Cardiac septum (tissue), 1 donor: Measurements from ENCODE around the gene ILF2. TPM values are rescaled to one million over a fixed set of nuclear protein-coding genes. Genes with fewer than 3 reads are reported as not detected.
A peak's percentile ranks its signal among the peaks of the same experiment; 100 is the strongest.

Experiments
- DNase-seq: peaks from one replicate; pipeline ENCODE4 v3.0.0-alpha.2; 2020; ENCODE audit warnings: low spot score
- intact Hi-C: fragments of 100-400 bp; cut with DNase I; formaldehyde crosslinking; loops from one replicate; pipeline ENCODE4 v1.14.0; 2022
- microRNA-seq: library from miRNA; unstranded; fragments of <30 nt; microRNA quantifications from one replicate; pipeline ENCODE4 v1.2.0, GENCODE V29; 2020
- total RNA-seq: library from RNA; stranded (reverse); fragmentation: NEBNext Ultra II Directional; extraction: Animal tissue kit (Norgen Biotek cat#: 25700); gene quantifications from one replicate; pipeline ENCODE4 v1.2.1, GENCODE V29; 2021
- donor health status: DM: no; HTN: no; CAD: no.

The ILF2 gene
- total RNA-seq, 1 donor from 2014 or later = 76.5 TPM

- no peak for DNase-seq
- intact Hi-C loops = loop anchor here (2.0 to 5.0 kb wide), 3 partner anchors 48 to 104 kb away; no protein-coding TSS in a partner anchor
Measured at GRCh38 chr1:153616144-153616916, 54.5 kb downstream of the ILF2 start, which contains the start of gene S100A14. Gene S100A14, minus strand, starts transcription at chr1:153616325. Its CDS starts 467 bp downstream, at chr1:153615858.

- DNase-seq = no peak
- intact Hi-C loops = loop anchor here (5.0 kb wide), 2 partner anchors 83 to 103 kb away; no protein-coding TSS in a partner anchor
Measured at GRCh38 chr1:153615406-153615805, 55.4 kb downstream of the ILF2 start.

- intact Hi-C loops = loop anchor here (5.0 kb wide), 2 partner anchors 83 to 103 kb away; no protein-coding TSS in a partner anchor
- DNase-seq = no peak
Measured at GRCh38 chr1:153614906-153615305, 55.9 kb downstream of the ILF2 start.

GRCh38 chr1:153614189-153614900 is 56.4 kb downstream of the ILF2 start:
- DNase-seq = no peak
- intact Hi-C loops = no loop called here

GRCh38 chr1:153613406-153613805 is 57.4 kb downstream of the ILF2 start:
- no peak for DNase-seq
- intact Hi-C loops = no loop called here

- intact Hi-C loops = no loop called here
- DNase-seq = peak; percentile 87
Measured at GRCh38 chr1:153612755-153613331, 58.0 kb downstream of the ILF2 start, which contains the start of gene S100A16. Gene S100A16, minus strand, starts transcription at chr1:153613137. Its CDS starts 4,986 bp downstream, at chr1:153608151.

GRCh38 chr1:153612111-153612754 is 58.6 kb downstream of the ILF2 start:
- no peak for DNase-seq
- intact Hi-C loops = no loop called here

Small RNAs within 50 kb of the gene (microRNA-seq; reads per million reads assigned to microRNA genes)
- gene MIR8083 = not detected

Other genes with a start within 250 kb of the ILF2 start
- not detected for gene S100A7, start 210.3 kb downstream of the ILF2 start, total RNA-seq
- 418 TPM for gene S100A6, start 135.0 kb downstream of the ILF2 start, total RNA-seq
- gene S100A5, start 130.1 kb downstream of the ILF2 start, total RNA-seq = not detected
- 107 TPM for gene S100A4, start 125.2 kb downstream of the ILF2 start, total RNA-seq
- 1.3 TPM for gene S100A3, start 121.7 kb downstream of the ILF2 start, total RNA-seq
- 5.0 TPM for gene S100A2, start 105.1 kb downstream of the ILF2 start, total RNA-seq
- gene S100A16, start 57.9 kb downstream of the ILF2 start, total RNA-seq = 39.8 TPM
- 3.4 TPM for gene S100A14, start 54.7 kb downstream of the ILF2 start, total RNA-seq
- gene S100A13, start 43.5 kb downstream of the ILF2 start, total RNA-seq = 200 TPM
- 1,915 TPM for gene S100A1, start 42.6 kb downstream of the ILF2 start, total RNA-seq
- 90.4 TPM for gene CHTOP, start 36.9 kb downstream of the ILF2 start, total RNA-seq
- gene SNAPIN, start 12.3 kb downstream of the ILF2 start, total RNA-seq = 62.1 TPM
- gene NPR1, start 7.7 kb upstream of the ILF2 start, total RNA-seq = 14.9 TPM
- gene INTS3, start 57.1 kb upstream of the ILF2 start, total RNA-seq = 35.2 TPM
- 9.8 TPM for gene SLC27A3, start 104.4 kb upstream of the ILF2 start, total RNA-seq